A549 (cell line): ENCODE measurements around the gene ECM1. TPM values are rescaled to one million over a fixed set of nuclear protein-coding genes. Genes with fewer than 3 reads are reported as not detected.

Experiments
- ATAC-seq, 2 experiments: fragments of 200-7000 bp in 1 of 2; fragments of >200 bp in 1 of 2; cut with Nextera tagmentation in 1 of 2; cut with Tn5 transposase in 1 of 2; 3 replicates each; pipeline versions ENCODE4 v1.8.0 to v1.9.1; 2018 to 2020; ENCODE audit warnings: mild to moderate bottlenecking in 1 of 2, moderate library complexity in 1 of 2
- CTCF ChIA-PET: fragments of 300-600 bp; sonication (Branson Sonifier 250); formaldehyde crosslinking; extraction: SDS; loops from one replicate; lab custom pipeline; 2021; ENCODE audit warnings: antibody characterized with exemption, inconsistent platforms; lab: Yijun Ruan, JAX
- POLR2A ChIA-PET: fragments of 350-600 bp; formaldehyde crosslinking; extraction: SDS; loops from one replicate; lab custom pipeline; 2021; ENCODE audit warnings: antibody characterized with exemption, inconsistent platforms; lab: Yijun Ruan, JAX
- DNase-seq, 2 experiments: peaks; one replicate each; pipeline versions ENCODE4 v3.0.0 to v3.0.0-alpha.2; 2011 to 2016; ENCODE audit warnings: low read depth in 1 of 2, low spot score in 1 of 2
- FAIRE-seq: peaks from 2 replicates; lab custom pipeline; 2011; peaks lifted over from hg19 to GRCh38; lab: Jason Lieb, UNC
- H3K27ac ChIP-seq, 2 experiments: fragments of >200 bp; sonication (Bioruptor Twin); formaldehyde crosslinking; 3 replicates each; pipeline ENCODE4 v1.5.1; 2016 to 2017
- H3K4me1 ChIP-seq: fragments of >200 bp; sonication (Bioruptor Twin); formaldehyde crosslinking; 3 replicates; pipeline ENCODE4 v1.6.1; 2016
- H3K4me2 ChIP-seq: fragments of >200 bp; sonication (Bioruptor Twin); formaldehyde crosslinking; 3 replicates; pipeline ENCODE4 v1.6.1; 2016
- H3K4me3 ChIP-seq: fragments of >200 bp; sonication (Bioruptor Twin); formaldehyde crosslinking; 3 replicates; pipeline ENCODE4 v1.5.1; 2016
- H3K9me3 ChIP-seq: fragments of >200 bp; sonication (Bioruptor Twin); formaldehyde crosslinking; 3 replicates; pipeline ENCODE4 v1.6.1; 2016
- CHD2 ChIP-seq: fragments of 150-350 bp; IDR thresholded peaks from 2 replicates; pipeline ENCODE4 v1.6.1; 2014; ENCODE audit warnings: low read length; ENCODE audit not compliant: partially characterized antibody
- CTCF ChIP-seq: fragments of >200 bp; sonication (Bioruptor Twin); formaldehyde crosslinking; IDR thresholded peaks from 3 replicates; pipeline ENCODE4 v1.5.1; 2016
- EHF ChIP-seq: fragments of 250-450 bp; sonication (Bioruptor Pico); IDR thresholded peaks from 2 replicates; pipeline ENCODE4 v1.5.0; 2020; ENCODE audit warnings: mild to moderate bottlenecking
- ESRRA ChIP-seq: fragments of 150-350 bp; IDR thresholded peaks from 2 replicates; pipeline ENCODE4 v1.6.1; 2014; ENCODE audit warnings: mild to moderate bottlenecking, low read length, borderline replicate concordance
- GATA3 ChIP-seq: IDR thresholded peaks from 2 replicates; pipeline ENCODE4 v1.6.1; 2012; ENCODE audit warnings: borderline replicate concordance
- JUN ChIP-seq, 2 experiments: fragments of >200 bp; sonication (Bioruptor Twin); formaldehyde crosslinking; IDR thresholded peaks; 2 replicates in 1 of 2; 3 replicates in 1 of 2; pipeline ENCODE4 v1.6.1; 2016 to 2017
- JUNB ChIP-seq: fragments of >200 bp; sonication (Bioruptor Twin); formaldehyde crosslinking; IDR thresholded peaks from 2 replicates; pipeline ENCODE4 v1.6.1; 2016
- KDM5A ChIP-seq: fragments of 200-600 bp; sonication (generic); IDR thresholded peaks from 2 replicates; pipeline ENCODE4 v1.6.1; 2016; ENCODE audit warnings: antibody characterized with exemption, mild to moderate bottlenecking
- POLR2A ChIP-seq: IDR thresholded peaks from 2 replicates; pipeline ENCODE4 v1.6.1; 2012; ENCODE audit warnings: mild to moderate bottlenecking, low read length
- RAD21 ChIP-seq, 2 experiments: fragments of >200 bp in 1 of 2; sonication (Bioruptor Twin) in 1 of 2; formaldehyde crosslinking in 1 of 2; IDR thresholded peaks in 1 of 2; conservative IDR thresholded peaks in 1 of 2; 2 replicates in 1 of 2; 3 replicates in 1 of 2; pipeline ENCODE4 v1.6.1; 2012 to 2018; ENCODE audit warnings: inconsistent platforms in 1 of 2
- RARB ChIP-seq: fragments of 250-450 bp; sonication (Bioruptor Pico); IDR thresholded peaks from 2 replicates; pipeline ENCODE4 v1.8.0; 2021; ENCODE audit warnings: mild to moderate bottlenecking, moderate library complexity
- RFX5 ChIP-seq: fragments of 450-650 bp; IDR thresholded peaks from 2 replicates; pipeline ENCODE4 v1.7.1; 2014; ENCODE audit warnings: antibody characterized with exemption, mild to moderate bottlenecking, moderate library complexity
- SMC3 ChIP-seq: fragments of >200 bp; sonication (Bioruptor Twin); formaldehyde crosslinking; IDR thresholded peaks from 3 replicates; pipeline ENCODE4 v1.6.1; 2018; ENCODE audit warnings: inconsistent platforms
- ZC3H11A ChIP-seq: fragments of 450-650 bp; IDR thresholded peaks from 2 replicates; pipeline ENCODE4 v1.6.1; 2014; ENCODE audit warnings: antibody characterized with exemption, mild to moderate bottlenecking
- ZNF302 ChIP-seq: fragments of 250-450 bp; sonication (Bioruptor Pico); IDR thresholded peaks from 2 replicates; pipeline ENCODE4 v1.9.0; 2021; ENCODE audit warnings: inconsistent platforms, mild to moderate bottlenecking, moderate library complexity
- WGBS: methylation state at CpG from one replicate; pipeline ENCODE4 v1.1.6; 2017; ENCODE audit errors: missing lambda C conversion rate; 5-methylcytosine and 5-hydroxymethylcytosine counted together
- polyA plus RNA-seq, 4 experiments: library from polyadenylated mRNA; depleted of rRNA in 3 of 4; stranded (reverse); fragments of >200 nt; fragmentation: RNase III in 1 of 4; extraction: RNeasy Plus Mini Kit Qiagen cat#74134 plus additional on column Dnase treatment in 1 of 4; gene quantifications; 2 replicates in 3 of 4; 3 replicates in 1 of 4; pipeline ENCODE4 v1.2.3, GENCODE V29; 2011 to 2017
- TF ChIP-seq, protein P1 (sequence below): fragments of 200-600 bp; sonication (generic); IDR thresholded peaks from 2 replicates; pipeline ENCODE4 v1.6.1; 2016; ENCODE audit warnings: antibody characterized with exemption, mild to moderate bottlenecking, moderate library complexity
- TF ChIP-seq, protein P2 (sequence below): IDR thresholded peaks from 2 replicates; pipeline ENCODE4 v1.6.1; 2012
- TF ChIP-seq, protein P3 (sequence below): IDR thresholded peaks from 2 replicates; pipeline ENCODE4 v1.6.1; 2012; ENCODE audit warnings: low read depth, borderline replicate concordance
- TF ChIP-seq, protein P4 (sequence below): IDR thresholded peaks from 2 replicates; pipeline ENCODE4 v1.6.1; 2012
- TF ChIP-seq, protein P5 (sequence below): fragments of >200 bp; sonication (Bioruptor Twin); formaldehyde crosslinking; IDR thresholded peaks from 3 replicates; pipeline ENCODE4 v1.6.1; 2016

ECM1 gene
- polyA plus RNA-seq, 2 of the 4 experiments (the other 2 are of a cell fraction), result 0.88 to 1.0 TPM

DNA sequence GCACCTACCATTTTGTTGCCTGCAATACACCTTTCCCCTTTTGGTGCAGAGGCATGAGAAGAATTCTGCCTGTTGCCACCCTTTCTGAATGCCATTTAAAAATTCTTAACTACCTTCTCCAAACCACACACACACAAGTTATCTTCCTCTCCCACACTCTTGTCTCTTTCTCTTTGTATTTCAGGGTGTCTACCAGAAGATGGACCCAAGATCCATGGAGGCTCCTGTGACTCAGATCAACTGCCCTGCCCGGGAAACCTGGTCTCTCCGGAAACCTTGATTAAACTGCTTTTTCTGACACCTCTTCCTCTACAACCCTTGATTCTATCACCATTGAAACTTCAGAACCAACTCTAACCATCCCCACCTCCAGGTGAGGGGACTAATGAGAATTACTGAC, 23.0 kb upstream of the ECM1 start:
- FAIRE-seq, result no peak
- Histone ChIP-seq H3K4me3 (no peak overlapping the region), H3K27ac (0 out of 6 replicates have a peak overlapping the region, but pooled peaks of 1 of the 2 experiments have one; percentile 4), H3K4me1 (peaks cover 7% of the 10 kb centered on the region; the same call in 2 of the 3 replicates)
- WGBS, result 13% methylated on average over 2 of the region's 2 CpGs
- TF ChIP-seq CTCF, result peak; percentile 31
- peak; percentile 48 to 61; a peak in 4 of 5 replicates for TF ChIP-seq RAD21 (conservative IDR thresholded peaks at IDR 0.05 in 1 of 2, IDR thresholded peaks at IDR 0.05 in 1 of 2)
- no peak for TF ChIP-seq SMC3
- TF ChIP-seq, all 56 proteins: peak for 2
- no peaks in the 10 kb centered on the region for H3K9me3 ChIP-seq
- DNase-seq (peak in 1 of 2 experiments; percentile 53), ATAC-seq (peak; percentile 24 to 54; a peak in 5 of 6 replicates)
- POLR2A ChIA-PET, result no interaction called here
- H3K4me2 ChIP-seq, result no peak overlapping the region
- CTCF ChIA-PET, result interaction anchor here (0.7 to 2.5 kb wide), 8 partner anchors 14 to 328 kb away, joined by 3 to 19 read pairs (median 4); partner anchors contain the start of gene FALEC

DNA sequence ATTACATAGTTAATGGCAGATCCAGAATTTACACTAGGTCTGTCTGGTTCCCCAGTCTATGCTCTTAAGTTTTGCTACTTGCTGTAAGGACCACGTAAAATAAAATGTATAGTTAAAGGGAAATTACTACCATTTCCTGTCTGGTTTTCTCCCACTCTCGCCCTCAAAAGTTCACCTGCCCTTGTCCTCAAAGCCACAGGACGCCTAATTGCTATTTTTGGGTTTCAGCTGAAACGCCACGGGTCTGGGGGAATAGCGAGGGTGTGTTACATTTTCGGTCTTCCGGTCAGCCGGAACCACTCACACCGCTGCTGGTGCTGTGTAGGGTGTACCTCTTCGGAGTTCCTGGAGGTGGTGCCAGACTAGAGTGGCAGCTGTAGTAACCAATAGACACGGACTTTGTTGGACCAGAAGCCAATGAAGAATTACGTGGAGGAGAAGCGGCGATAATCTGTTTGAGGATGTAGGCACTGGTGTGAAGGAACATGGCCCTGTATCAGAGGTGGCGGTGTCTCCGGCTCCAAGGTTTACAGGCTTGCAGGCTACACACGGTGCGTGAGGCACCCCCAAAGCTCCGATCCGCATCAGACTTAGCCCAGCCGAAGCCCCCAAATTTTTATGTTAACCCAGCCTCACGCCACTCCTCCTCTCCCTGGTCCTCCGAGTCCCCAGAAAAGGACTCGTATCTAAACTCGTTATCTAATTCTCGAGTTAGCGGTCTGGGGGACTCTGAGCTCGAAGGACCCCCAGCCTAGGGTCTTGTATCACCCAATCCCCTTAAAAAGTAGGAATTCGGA, 20.7 kb upstream of the ECM1 start, which contains the start of gene TARS2:
TARS2 (plus strand) TSS at position 454 of the 797 bp plus-strand sequence; CDS start at position 486, 32 bp downstream.
- Histone ChIP-seq H3K9me3 (no peaks in the 10 kb centered on the region), H3K4me2 (peak within 1 kb of the TSS; percentile 98), H3K27ac (peak within 1 kb of the TSS; percentile 87 to 94), H3K4me3 (peak within 1 kb of the TSS; percentile 71), H3K4me1 (peaks cover 7% of the 10 kb centered on the region; the same call in 2 of the 3 replicates)
- peak; percentile 73 for TF ChIP-seq POLR2A
- peak; percentile 61; the same call in 1 of the 2 replicates for TF ChIP-seq GATA3
- peak; percentile 13; the same call in 1 of the 2 replicates for TF ChIP-seq ZC3H11A
- no peak for TF ChIP-seq EHF (CRISPR knock-in tag)
- 0 out of 2 replicates have a peak, but pooled peaks have one; percentile 0 for TF ChIP-seq ESRRA
- TF ChIP-seq SMC3, result peak; percentile 20; the same call in 2 of the 3 replicates
- TF ChIP-seq, protein P1, sequence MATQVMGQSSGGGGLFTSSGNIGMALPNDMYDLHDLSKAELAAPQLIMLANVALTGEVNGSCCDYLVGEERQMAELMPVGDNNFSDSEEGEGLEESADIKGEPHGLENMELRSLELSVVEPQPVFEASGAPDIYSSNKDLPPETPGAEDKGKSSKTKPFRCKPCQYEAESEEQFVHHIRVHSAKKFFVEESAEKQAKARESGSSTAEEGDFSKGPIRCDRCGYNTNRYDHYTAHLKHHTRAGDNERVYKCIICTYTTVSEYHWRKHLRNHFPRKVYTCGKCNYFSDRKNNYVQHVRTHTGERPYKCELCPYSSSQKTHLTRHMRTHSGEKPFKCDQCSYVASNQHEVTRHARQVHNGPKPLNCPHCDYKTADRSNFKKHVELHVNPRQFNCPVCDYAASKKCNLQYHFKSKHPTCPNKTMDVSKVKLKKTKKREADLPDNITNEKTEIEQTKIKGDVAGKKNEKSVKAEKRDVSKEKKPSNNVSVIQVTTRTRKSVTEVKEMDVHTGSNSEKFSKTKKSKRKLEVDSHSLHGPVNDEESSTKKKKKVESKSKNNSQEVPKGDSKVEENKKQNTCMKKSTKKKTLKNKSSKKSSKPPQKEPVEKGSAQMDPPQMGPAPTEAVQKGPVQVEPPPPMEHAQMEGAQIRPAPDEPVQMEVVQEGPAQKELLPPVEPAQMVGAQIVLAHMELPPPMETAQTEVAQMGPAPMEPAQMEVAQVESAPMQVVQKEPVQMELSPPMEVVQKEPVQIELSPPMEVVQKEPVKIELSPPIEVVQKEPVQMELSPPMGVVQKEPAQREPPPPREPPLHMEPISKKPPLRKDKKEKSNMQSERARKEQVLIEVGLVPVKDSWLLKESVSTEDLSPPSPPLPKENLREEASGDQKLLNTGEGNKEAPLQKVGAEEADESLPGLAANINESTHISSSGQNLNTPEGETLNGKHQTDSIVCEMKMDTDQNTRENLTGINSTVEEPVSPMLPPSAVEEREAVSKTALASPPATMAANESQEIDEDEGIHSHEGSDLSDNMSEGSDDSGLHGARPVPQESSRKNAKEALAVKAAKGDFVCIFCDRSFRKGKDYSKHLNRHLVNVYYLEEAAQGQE, result 0 out of 2 replicates have a peak, but pooled peaks have one; percentile 13
- TF ChIP-seq, protein P2, sequence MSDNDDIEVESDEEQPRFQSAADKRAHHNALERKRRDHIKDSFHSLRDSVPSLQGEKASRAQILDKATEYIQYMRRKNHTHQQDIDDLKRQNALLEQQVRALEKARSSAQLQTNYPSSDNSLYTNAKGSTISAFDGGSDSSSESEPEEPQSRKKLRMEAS, result peak; percentile 93
- no peak for TF ChIP-seq JUNB
- peak; percentile 82 for TF ChIP-seq KDM5A
- TF ChIP-seq, protein P3, sequence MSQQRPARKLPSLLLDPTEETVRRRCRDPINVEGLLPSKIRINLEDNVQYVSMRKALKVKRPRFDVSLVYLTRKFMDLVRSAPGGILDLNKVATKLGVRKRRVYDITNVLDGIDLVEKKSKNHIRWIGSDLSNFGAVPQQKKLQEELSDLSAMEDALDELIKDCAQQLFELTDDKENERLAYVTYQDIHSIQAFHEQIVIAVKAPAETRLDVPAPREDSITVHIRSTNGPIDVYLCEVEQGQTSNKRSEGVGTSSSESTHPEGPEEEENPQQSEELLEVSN, result peak; percentile 79; the same call in 1 of the 2 replicates
- TF ChIP-seq, protein P4, sequence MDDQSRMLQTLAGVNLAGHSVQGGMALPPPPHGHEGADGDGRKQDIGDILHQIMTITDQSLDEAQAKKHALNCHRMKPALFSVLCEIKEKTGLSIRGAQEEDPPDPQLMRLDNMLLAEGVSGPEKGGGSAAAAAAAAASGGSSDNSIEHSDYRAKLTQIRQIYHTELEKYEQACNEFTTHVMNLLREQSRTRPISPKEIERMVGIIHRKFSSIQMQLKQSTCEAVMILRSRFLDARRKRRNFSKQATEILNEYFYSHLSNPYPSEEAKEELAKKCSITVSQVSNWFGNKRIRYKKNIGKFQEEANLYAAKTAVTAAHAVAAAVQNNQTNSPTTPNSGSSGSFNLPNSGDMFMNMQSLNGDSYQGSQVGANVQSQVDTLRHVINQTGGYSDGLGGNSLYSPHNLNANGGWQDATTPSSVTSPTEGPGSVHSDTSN, result peak; percentile 100
- TF ChIP-seq CHD2, result peak; percentile 45
- no peak for TF ChIP-seq RARB (CRISPR knock-in tag)
- TF ChIP-seq ZNF302, result no peak
- TF ChIP-seq, protein P5, sequence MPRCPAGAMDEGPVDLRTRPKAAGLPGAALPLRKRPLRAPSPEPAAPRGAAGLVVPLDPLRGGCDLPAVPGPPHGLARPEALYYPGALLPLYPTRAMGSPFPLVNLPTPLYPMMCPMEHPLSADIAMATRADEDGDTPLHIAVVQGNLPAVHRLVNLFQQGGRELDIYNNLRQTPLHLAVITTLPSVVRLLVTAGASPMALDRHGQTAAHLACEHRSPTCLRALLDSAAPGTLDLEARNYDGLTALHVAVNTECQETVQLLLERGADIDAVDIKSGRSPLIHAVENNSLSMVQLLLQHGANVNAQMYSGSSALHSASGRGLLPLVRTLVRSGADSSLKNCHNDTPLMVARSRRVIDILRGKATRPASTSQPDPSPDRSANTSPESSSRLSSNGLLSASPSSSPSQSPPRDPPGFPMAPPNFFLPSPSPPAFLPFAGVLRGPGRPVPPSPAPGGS, result peak; percentile 68; the same call in 1 of the 3 replicates
- peak in 1 of 2 experiments; percentile 8; a peak in 1 of 5 replicates for TF ChIP-seq RAD21 (conservative IDR thresholded peaks at IDR 0.05 in 1 of 2, IDR thresholded peaks at IDR 0.05 in 1 of 2)
- TF ChIP-seq RFX5, result no peak
- peak; percentile 45 to 93; a peak in 3 of 5 replicates for TF ChIP-seq JUN (IDR thresholded peaks at IDR 0.05)
- peak; percentile 93 to 99 for DNase-seq
- POLR2A ChIA-PET, result interaction anchor here (0.5 to 1.7 kb wide), 6 partner anchors 21 to 124 kb away, joined by 3 to 10 read pairs (median 4); partner anchors contain the start of genes ECM1, FALEC and RPRD2
- CTCF ChIA-PET, result interaction anchor here (0.5 to 2.3 kb wide), 4 partner anchors 28 to 126 kb away, joined by 3 to 15 read pairs (median 8); partner anchors contain the start of gene FALEC
- 2% methylated on average over 30 of the region's 30 CpGs for WGBS
- peak; percentile 99 to 100 for ATAC-seq
- peak; percentile 63 for FAIRE-seq
